Measurements from ENCODE around the gene GP2. TPM values are rescaled to one million over a fixed set of nuclear protein-coding genes. Genes with fewer than 3 reads are reported as not detected.

GP2 gene
- total RNA-seq = not detected in 2 replicates

GRCh38 chr16:20327444-20328041 is at the start of gene GP2:
GP2 (minus strand) TSS chr16:20327513; CDS start chr16:20326431, 1,082 bp downstream.

GRCh38 chr16:20352615-20353014 is 25.3 kb upstream of the GP2 start, which contains the start of gene UMOD:
UMOD (minus strand) TSS chr16:20352715; CDS start chr16:20350737, 1,978 bp downstream.

Other genes with a start within 250 kb of the GP2 start
- not detected in 2 replicates for gene UMOD, start 25.2 kb upstream of the GP2 start, total RNA-seq
- gene PDILT, start 77.2 kb upstream of the GP2 start, total RNA-seq = not detected in 2 replicates
- not detected in 2 replicates for gene ACSM5, start 82.0 kb upstream of the GP2 start, total RNA-seq
- gene ACSM2A, start 124.0 kb upstream of the GP2 start, total RNA-seq = not detected in 2 replicates
- gene ACSM2B, start 248.9 kb upstream of the GP2 start, total RNA-seq = not detected in 2 replicates